Fibroblast of skin of left quadriceps (primary cell): ENCODE measurements around the gene TEX11.

Experiments
- DNase-seq, 2 experiments: peaks; one replicate each; pipeline ENCODE4 v3.0.0-alpha.2; 2013; ENCODE audit warnings: low read depth in 2 of 2

TEX11 gene

DNA sequence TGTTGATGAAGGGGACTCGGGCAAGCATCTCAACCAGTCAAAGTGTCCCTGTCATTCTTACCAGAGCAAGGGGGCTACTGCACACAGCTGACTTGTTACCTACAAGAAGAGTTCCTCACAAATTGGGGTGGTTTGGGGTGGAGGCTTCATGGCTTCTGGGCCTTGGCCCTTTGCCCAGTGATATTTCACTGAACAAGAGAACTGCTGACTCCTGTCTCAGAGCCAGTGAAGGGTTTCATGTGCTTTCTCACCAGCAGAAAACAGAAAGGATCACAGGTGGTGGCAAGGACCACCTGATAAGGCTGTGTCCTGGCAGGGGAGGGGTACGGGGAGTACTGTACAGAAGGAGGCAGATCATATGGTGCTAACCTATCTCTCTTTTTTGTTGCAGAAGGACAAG is 410.4 kb downstream of the TEX11 start:
- no peak for DNase-seq

GRCh38 chrX:70497026-70497425 is 411.5 kb downstream of the TEX11 start:
- DNase-seq: no peak

- no peak for DNase-seq
These were observed 412.0 kb downstream of the TEX11 start for GRCh38 chrX:70496491-70496890.

- no peak for DNase-seq
These were observed 414.1 kb downstream of the TEX11 start for GRCh38 chrX:70494441-70494840.

DNA sequence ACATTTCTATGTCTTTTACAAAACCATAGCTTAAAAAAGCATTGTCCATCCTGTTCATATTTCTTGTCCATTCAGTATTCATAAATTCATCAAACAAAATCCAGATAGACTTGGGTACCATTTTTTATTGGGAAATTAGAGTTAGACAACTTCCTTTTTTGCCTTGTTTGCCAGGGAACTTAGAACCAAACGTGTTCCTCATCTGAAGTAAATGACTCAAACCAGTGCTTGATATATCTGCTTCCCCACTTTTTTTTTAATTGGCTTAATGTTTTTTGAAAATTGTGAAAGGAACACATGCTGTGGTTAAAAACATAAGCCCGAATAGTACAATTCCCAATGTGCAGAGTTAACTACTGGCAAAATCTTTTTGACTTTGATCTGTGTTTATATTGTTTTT is 419.7 kb downstream of the TEX11 start:
- no peak for DNase-seq

DNA sequence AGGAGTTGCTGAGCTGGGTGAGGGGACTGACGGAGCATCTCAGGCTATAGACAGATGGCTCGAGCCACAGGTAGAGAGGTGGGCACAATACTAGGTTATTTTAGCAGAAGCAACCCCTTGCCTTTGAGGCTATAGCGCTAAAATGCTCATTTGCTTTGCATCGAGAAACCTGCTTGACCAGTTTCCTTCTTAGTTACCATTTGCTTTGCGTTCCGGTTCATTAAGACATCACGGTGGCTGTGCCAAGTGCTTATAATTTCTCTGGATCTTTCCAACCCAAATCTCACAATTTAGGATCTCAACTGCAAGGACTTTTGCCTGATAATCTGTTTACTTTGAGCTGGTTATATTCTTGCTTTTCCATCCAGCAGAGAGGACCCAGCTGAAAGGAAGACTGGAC is 423.0 kb downstream of the TEX11 start:
- DNase-seq: no peak

DNA sequence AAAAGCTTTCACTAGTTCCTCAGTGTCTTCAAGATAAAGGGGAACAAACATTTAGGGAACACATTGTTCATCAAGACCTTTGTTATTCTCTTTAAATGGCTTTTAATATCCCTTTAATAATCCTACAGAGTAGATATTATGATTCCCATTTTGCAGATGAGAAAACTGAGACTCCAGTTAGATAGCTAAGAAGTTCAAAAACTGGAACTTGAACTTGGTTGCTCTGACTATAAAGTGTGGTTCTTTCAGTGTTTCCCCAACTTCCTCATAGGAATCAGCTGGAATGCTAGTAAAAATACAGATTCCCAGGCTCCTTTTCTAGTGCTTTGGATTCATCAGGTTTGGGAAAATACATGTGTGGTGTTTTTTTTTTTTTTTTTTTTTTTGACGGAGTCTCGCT is 426.2 kb downstream of the TEX11 start:
- no peak for DNase-seq

GRCh38 chrX:70481471-70482270 is 426.8 kb downstream of the TEX11 start:
- DNase-seq: no peak

GRCh38 chrX:70480660-70481018 is 427.9 kb downstream of the TEX11 start:
- no peak for DNase-seq

- DNase-seq: no peak
These were observed 428.4 kb downstream of the TEX11 start for GRCh38 chrX:70479922-70480659.

GRCh38 chrX:70479247-70479921 is 429.1 kb downstream of the TEX11 start:
- DNase-seq: peak in 1 of 2 experiments; percentile 35
